Type B pancreatic cell (in vitro differentiated cells): ENCODE measurements around the gene ALK. TPM values are rescaled to one million over a fixed set of nuclear protein-coding genes. Genes with fewer than 3 reads are reported as not detected.
A peak's percentile ranks its signal among the peaks of the same experiment; 100 is the strongest.

Source experiments
- DNase-seq: peaks from one replicate; pipeline ENCODE4 v3.0.0; 2021; ENCODE audit warnings: mixed read lengths; ENCODE audit not compliant: unreplicated experiment; ENCODE audit errors: extremely low spot score
- H3K27ac Mint-ChIP-seq: 2 replicates; pipeline ENCODE4 v1.8.0; 2021; ENCODE audit warnings: mild to moderate bottlenecking, mixed read lengths
- H3K27me3 Mint-ChIP-seq: 2 replicates; pipeline ENCODE4 v1.8.0; 2021; ENCODE audit warnings: mixed read lengths
- H3K36me3 Mint-ChIP-seq: 2 replicates; pipeline ENCODE4 v1.8.0; 2021; ENCODE audit warnings: mixed read lengths
- H3K4me1 Mint-ChIP-seq: one replicate; pipeline ENCODE4 v1.8.0; 2021; ENCODE audit warnings: mixed read lengths; ENCODE audit not compliant: unreplicated experiment
- H3K4me3 Mint-ChIP-seq: 2 replicates; pipeline ENCODE4 v1.8.0; 2021; ENCODE audit warnings: mild to moderate bottlenecking, mixed read lengths
- H3K9me3 Mint-ChIP-seq: 2 replicates; pipeline ENCODE4 v1.8.0; 2021; ENCODE audit warnings: mixed read lengths
- total RNA-seq: library from RNA; stranded (reverse); gene quantifications from 2 replicates; pipeline ENCODE4 v1.2.1, GENCODE V29; 2021; ENCODE audit warnings: low replicate concordance
- TF ChIP-seq, protein P1 (sequence below): fragments of 200-600 bp; sonication (generic); conservative IDR thresholded peaks from 2 replicates; pipeline ENCODE4 v1.5.0; 2021; ENCODE audit warnings: antibody characterized with exemption, mild to moderate bottlenecking

ALK gene
- total RNA-seq, 1 donor from 2014 or later, result 7.7 TPM

DNA sequence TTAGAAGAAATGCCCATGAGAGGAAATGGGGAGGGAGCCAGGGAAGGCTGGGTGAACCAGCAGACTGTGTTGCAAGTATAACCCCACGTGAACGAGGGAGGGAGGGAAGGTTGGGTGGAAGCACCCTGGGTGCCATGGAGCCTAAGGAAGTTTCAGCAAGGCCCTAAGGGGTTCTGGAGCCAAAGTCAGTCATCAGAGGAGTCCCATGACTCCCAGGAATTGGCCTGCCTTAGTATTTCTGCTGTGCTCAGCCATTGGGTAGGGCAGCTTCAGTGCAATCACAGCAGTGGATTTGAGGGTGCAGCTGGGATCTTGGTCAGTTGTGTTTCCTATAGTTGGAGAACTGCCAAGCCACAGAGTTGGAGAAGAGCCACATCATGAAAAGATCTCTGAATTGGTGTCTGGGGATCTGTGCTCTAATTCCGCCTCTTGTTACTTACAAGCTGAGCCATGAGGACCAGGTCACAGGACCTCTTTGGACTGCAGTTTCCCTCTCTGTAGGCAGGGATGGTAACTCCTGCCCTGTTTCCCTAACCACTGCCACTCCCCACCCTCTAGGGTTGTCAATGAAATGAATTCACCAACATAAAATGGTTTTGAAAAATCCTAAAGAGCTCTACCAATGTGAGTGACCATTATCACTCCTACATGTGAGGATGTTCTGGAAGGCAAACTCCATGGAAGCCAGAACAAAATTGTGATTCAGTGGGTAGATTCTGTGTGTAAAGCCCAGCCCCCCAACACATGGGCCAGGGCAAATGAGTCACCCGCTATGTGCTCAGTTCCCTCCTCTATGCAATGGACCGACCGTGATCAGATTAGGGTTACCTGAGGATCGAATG is 697.3 kb downstream of the ALK start:
- Mint-ChIP-seq H3K27me3 (peaks cover 4% of the 10 kb centered on the region), H3K9me3 (no peaks in the 10 kb centered on the region), H3K4me3 (no peak overlapping the region), H3K27ac (no peak overlapping the region), H3K4me1 (peaks cover 5% of the 10 kb centered on the region), H3K36me3 (peaks cover 3% of the 10 kb centered on the region)
- TF ChIP-seq, protein P1, sequence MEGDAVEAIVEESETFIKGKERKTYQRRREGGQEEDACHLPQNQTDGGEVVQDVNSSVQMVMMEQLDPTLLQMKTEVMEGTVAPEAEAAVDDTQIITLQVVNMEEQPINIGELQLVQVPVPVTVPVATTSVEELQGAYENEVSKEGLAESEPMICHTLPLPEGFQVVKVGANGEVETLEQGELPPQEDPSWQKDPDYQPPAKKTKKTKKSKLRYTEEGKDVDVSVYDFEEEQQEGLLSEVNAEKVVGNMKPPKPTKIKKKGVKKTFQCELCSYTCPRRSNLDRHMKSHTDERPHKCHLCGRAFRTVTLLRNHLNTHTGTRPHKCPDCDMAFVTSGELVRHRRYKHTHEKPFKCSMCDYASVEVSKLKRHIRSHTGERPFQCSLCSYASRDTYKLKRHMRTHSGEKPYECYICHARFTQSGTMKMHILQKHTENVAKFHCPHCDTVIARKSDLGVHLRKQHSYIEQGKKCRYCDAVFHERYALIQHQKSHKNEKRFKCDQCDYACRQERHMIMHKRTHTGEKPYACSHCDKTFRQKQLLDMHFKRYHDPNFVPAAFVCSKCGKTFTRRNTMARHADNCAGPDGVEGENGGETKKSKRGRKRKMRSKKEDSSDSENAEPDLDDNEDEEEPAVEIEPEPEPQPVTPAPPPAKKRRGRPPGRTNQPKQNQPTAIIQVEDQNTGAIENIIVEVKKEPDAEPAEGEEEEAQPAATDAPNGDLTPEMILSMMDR, result no peak
- DNase-seq, result no peak

DNA sequence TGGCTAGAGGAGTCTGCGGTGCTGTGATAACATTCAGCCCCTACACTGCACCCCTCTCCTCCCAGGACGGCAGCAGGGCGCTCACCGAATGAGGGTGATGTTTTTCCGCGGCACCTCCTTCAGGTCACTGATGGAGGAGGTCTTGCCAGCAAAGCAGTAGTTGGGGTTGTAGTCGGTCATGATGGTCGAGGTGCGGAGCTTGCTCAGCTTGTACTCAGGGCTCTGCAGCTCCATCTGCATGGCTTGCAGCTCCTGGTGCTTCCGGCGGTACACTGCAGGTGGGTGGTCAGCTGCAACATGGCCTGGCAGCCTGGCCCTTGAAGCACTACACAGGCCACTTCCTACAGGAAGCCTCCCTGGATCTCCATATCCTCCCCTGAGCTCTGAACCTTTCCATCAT is 698.1 kb downstream of the ALK start:
- no peak for DNase-seq
- Mint-ChIP-seq H3K27ac (no peak overlapping the region), H3K4me1 (peaks cover 5% of the 10 kb centered on the region), H3K27me3 (peaks cover 4% of the 10 kb centered on the region), H3K36me3 (peaks cover 3% of the 10 kb centered on the region), H3K9me3 (no peaks in the 10 kb centered on the region), H3K4me3 (no peak overlapping the region)
- TF ChIP-seq, protein P1, result no peak

DNA sequence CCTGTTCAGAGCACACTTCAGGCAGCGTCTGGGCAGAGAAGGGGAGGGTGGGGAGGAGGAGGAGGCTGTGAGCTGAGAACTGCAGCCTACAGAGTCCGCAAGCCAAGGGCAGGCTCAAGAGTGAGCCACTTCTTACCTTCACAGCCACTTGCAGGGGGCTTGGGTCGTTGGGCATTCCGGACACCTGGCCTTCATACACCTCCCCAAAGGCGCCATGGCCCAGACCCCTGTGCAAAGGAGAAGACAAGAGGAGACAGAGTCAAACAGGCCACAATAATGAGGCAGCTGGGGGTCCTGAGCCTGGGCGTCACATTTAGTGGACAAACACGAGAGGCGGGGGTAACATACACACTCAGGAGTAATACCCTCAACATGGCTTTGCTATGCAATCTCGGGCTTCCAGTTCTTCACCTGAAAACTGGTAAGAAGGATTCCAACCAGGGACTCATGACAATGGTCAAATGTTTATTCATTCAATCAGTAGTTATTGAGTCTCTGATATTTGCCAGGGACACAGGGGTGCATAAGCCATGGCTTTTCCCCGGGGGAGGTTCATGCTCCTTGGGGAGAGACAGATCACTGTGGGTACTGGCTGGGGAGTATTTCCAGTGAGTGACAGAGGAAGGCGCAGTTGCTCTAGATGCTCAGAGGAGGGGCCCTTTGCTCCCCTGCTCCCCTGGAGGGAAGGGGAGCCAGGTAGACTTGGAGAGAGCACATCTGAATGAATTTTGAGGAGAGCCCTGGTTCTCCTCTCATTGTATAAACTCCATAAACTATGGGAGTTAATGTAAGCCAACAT is 698.8 kb downstream of the ALK start:
- Mint-ChIP-seq H3K4me1 (peaks cover 5% of the 10 kb centered on the region), H3K4me3 (no peak overlapping the region), H3K36me3 (peaks cover 3% of the 10 kb centered on the region), H3K27me3 (peaks cover 4% of the 10 kb centered on the region), H3K9me3 (no peaks in the 10 kb centered on the region), H3K27ac (no peak overlapping the region)
- DNase-seq, result no peak
- TF ChIP-seq, protein P1, result no peak

DNA sequence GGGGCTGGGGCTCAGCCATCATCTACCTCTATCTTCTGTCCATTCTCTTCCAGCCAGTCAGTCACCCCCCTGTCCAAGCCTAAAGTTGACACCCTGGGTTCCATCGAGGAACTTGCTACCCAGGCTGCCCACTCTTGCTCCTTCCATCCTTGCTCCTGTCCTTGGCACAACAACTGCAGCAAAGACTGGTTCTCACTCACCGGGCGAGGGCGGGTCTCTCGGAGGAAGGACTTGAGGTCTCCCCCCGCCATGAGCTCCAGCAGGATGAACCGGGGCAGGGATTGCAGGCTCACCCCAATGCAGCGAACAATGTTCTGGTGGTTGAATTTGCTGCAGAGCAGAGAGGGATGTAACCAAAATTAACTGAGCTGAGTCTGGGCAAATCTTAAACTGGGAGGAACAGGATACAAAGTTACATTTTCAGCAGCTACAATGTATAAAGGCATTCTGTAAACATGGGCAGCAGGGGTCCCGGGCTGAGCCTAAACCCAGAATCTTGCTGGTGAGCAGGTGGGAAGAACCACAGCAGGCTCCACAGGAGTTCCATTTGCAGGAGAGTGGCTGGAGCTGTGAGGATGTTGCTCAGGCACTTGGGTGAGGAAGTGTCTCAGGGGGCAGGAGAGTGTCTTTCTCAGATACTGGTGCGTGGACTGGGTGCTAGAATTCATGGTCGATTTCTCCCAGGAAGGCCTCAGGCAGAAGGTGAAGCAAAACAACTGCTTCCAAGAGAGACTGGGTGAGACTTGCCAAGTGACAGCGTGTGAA is 700.7 kb downstream of the ALK start:
- peaks cover 3% of the 10 kb centered on the region for H3K4me1 Mint-ChIP-seq
- no peaks in the 10 kb centered on the region for H3K9me3 Mint-ChIP-seq
- H3K27me3 Mint-ChIP-seq, result peaks cover 2% of the 10 kb centered on the region
- no peak overlapping the region for H3K4me3 Mint-ChIP-seq
- H3K36me3 Mint-ChIP-seq, result peaks cover 3% of the 10 kb centered on the region
- TF ChIP-seq, protein P1, result no peak
- no peak for DNase-seq
- H3K27ac Mint-ChIP-seq, result peak overlapping the region; percentile 30

DNA sequence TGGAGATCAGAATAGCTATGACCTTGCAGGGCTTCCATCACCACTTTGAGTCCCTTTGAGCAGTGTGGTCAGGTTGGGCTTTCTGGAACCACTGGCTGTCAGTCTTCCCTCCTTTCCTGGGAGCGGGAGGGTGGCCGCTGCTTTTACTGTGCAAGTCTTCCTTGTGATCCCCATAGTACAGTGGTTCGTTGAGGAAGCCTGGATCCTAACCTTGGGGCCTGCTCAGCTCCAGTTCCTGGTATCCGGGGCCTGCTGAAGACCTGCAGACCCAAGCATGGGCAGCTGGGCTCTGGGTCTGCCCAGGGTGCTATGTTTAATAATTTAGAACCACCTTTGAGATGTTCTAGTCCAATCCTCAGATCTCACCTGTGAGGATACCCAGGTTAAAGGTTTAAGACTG is 702.0 kb downstream of the ALK start:
- H3K27ac Mint-ChIP-seq, result no peak overlapping the region
- TF ChIP-seq, protein P1, result no peak
- H3K36me3 Mint-ChIP-seq, result peaks cover 3% of the 10 kb centered on the region
- H3K27me3 Mint-ChIP-seq, result no peaks in the 10 kb centered on the region
- H3K4me3 Mint-ChIP-seq, result no peak overlapping the region
- DNase-seq, result no peak
- H3K4me1 Mint-ChIP-seq, result no peaks in the 10 kb centered on the region
- no peaks in the 10 kb centered on the region for H3K9me3 Mint-ChIP-seq
